AML-193 (cell line): Measurements from ENCODE around the gene ALDH3B2.
A peak's percentile ranks its signal among the peaks of the same experiment; 100 is the strongest.
"Not testable (repeated sequence)": the region's sequence is repeated elsewhere in the genome, so short reads cannot be mapped to it uniquely, and the experiment has no call there.

Experiments used
- DNase-seq, 2 experiments: peaks; one replicate each; lab custom pipeline; 2025; lab: John Stamatoyannopoulos, UW

Gene ALDH3B2

GRCh38 chr11:67674442-67674871 is at the start of gene ALDH3B2:
ALDH3B2 (minus strand) TSS chr11:67674623; CDS start chr11:67666935, 7,688 bp downstream.
- no peak for DNase-seq

GRCh38 chr11:67723036-67723435 is 48.6 kb upstream of the ALDH3B2 start:
- DNase-seq: not testable (repeated sequence)

GRCh38 chr11:67716226-67716625 is 41.8 kb upstream of the ALDH3B2 start:
- not testable (repeated sequence) for DNase-seq

GRCh38 chr11:67715801-67716200 is 41.4 kb upstream of the ALDH3B2 start:
- not testable (repeated sequence) for DNase-seq

- not testable (repeated sequence) for DNase-seq
Measured at GRCh38 chr11:67713892-67714509, 39.6 kb upstream of the ALDH3B2 start.

- not testable (repeated sequence) for DNase-seq
Measured at GRCh38 chr11:67711676-67712075, 37.3 kb upstream of the ALDH3B2 start.

GRCh38 chr11:67711212-67711611 is 36.8 kb upstream of the ALDH3B2 start:
- DNase-seq: not testable (repeated sequence)

GRCh38 chr11:67709806-67710205 is 35.4 kb upstream of the ALDH3B2 start:
- DNase-seq: not testable (repeated sequence)

- DNase-seq: no peak
Measured at GRCh38 chr11:67705264-67705663, 30.8 kb upstream of the ALDH3B2 start.

GRCh38 chr11:67704524-67704923 is 30.1 kb upstream of the ALDH3B2 start:
- no peak for DNase-seq

GRCh38 chr11:67703709-67704108 is 29.3 kb upstream of the ALDH3B2 start:
- not testable (repeated sequence) for DNase-seq

GRCh38 chr11:67700548-67701262 is 26.3 kb upstream of the ALDH3B2 start:
- no peak for DNase-seq

- no peak for DNase-seq
Measured at GRCh38 chr11:67700141-67700540, 25.7 kb upstream of the ALDH3B2 start.

GRCh38 chr11:67699521-67699920 is 25.1 kb upstream of the ALDH3B2 start:
- no peak for DNase-seq

- peak in 1 of 2 experiments; percentile 4 for DNase-seq
Measured at GRCh38 chr11:67698247-67698646, 23.8 kb upstream of the ALDH3B2 start.

- no peak for DNase-seq
Measured at GRCh38 chr11:67697846-67698245, 23.4 kb upstream of the ALDH3B2 start.

GRCh38 chr11:67696998-67697397 is 22.6 kb upstream of the ALDH3B2 start:
- DNase-seq: no peak

- no peak for DNase-seq
Measured at GRCh38 chr11:67695606-67696005, 21.2 kb upstream of the ALDH3B2 start.

- DNase-seq: no peak
Measured at GRCh38 chr11:67694875-67695555, 20.6 kb upstream of the ALDH3B2 start.

- peak in 1 of 2 experiments; percentile 11 for DNase-seq
Measured at GRCh38 chr11:67691149-67691548, 16.7 kb upstream of the ALDH3B2 start.

- no peak for DNase-seq
Measured at GRCh38 chr11:67689178-67689577, 14.8 kb upstream of the ALDH3B2 start.

- no peak for DNase-seq
Measured at GRCh38 chr11:67687986-67688385, 13.6 kb upstream of the ALDH3B2 start.
